ENCODE measurements around the gene CAMTA1.

- no peak for TF ChIP-seq FOXM1 (IDR thresholded peaks at IDR 0.05; ENCODE audit: borderline replicate concordance)
- TF ChIP-seq FOXK2 (IDR thresholded peaks at IDR 0.05) = no peak
- no peak for TF ChIP-seq ELF4 (IDR thresholded peaks at IDR 0.05)
- TF ChIP-seq CTBP1 (IDR thresholded peaks at IDR 0.05; ENCODE audit: borderline replicate concordance) = no peak
- no peak for TF ChIP-seq L3MBTL2 (conservative IDR thresholded peaks at IDR 0.05)
- TF ChIP-seq BHLHE40 (IDR thresholded peaks at IDR 0.05; ENCODE audit: borderline replicate concordance) = no peak
- TF ChIP-seq SUZ12 (IDR thresholded peaks at IDR 0.05) = no peak
- no peak for TF ChIP-seq FOXA1 (IDR thresholded peaks at IDR 0.05)
- TF ChIP-seq ZNF384 (IDR thresholded peaks at IDR 0.05) = no peak
- no peak for TF ChIP-seq HDGF (IDR thresholded peaks at IDR 0.05; ENCODE audit: borderline replicate concordance)
- TF ChIP-seq NFRKB (IDR thresholded peaks at IDR 0.05) = no peak
- no peak for TF ChIP-seq SP1 (IDR thresholded peaks at IDR 0.05)
- TF ChIP-seq LEF1 (IDR thresholded peaks at IDR 0.05; ENCODE audit: borderline replicate concordance) = no peak
Observed at GRCh38 chr1:6743189-6744101, 41.8 kb upstream of the CAMTA1 start.
